ENCODE measurements around the gene HMOX1.

HMOX1 gene

GRCh38 chr22:35377735-35378134 lies 3.2 kb upstream of the HMOX1 start:
- H3K4me3 ChIP-seq (ENCODE audit: low read length) = no peak overlapping the region
- H2AFZ ChIP-seq (ENCODE audit: low read depth, low read length) = no peak overlapping the region
- no peaks in the 10 kb centered on the region for H3K9me3 ChIP-seq (ENCODE audit: low read length)
- H3K36me3 ChIP-seq (ENCODE audit: insufficient read depth, low read length) = no peaks in the 10 kb centered on the region
- H3K27me3 ChIP-seq (ENCODE audit: insufficient read depth, low read length) = peaks cover 10% of the 10 kb centered on the region
- peaks cover 30% of the 10 kb centered on the region for H3K4me1 ChIP-seq (ENCODE audit: insufficient read depth, low read length)

DNA sequence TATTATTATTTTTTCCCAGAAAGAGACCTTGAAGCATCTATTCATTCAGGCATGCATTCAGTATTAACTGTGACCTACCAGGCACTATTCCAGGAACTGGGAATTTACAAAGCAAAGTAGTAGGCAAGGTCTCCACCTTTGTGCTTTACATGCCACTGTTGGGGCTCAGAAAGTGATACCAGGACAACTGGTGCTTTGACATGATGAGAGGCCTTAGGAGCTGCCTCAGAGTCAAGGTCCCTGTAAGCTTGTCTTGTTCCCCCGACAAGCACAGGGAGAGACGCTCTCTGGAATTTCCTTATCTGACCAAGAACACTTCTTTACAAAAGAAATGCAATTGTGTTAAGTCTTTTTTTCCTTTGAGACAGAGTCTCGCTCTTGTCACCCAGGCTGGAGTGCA lies 2.3 kb upstream of the HMOX1 start:
- peaks cover 30% of the 10 kb centered on the region for H3K4me1 ChIP-seq (ENCODE audit: insufficient read depth, low read length)
- no peaks in the 10 kb centered on the region for H3K9me3 ChIP-seq (ENCODE audit: low read length)
- H3K27me3 ChIP-seq (ENCODE audit: insufficient read depth, low read length) = peaks cover 10% of the 10 kb centered on the region
- H3K4me3 ChIP-seq (ENCODE audit: low read length) = no peak overlapping the region
- H2AFZ ChIP-seq (ENCODE audit: low read depth, low read length) = no peak overlapping the region
- H3K36me3 ChIP-seq (ENCODE audit: insufficient read depth, low read length) = no peaks in the 10 kb centered on the region

- no peak overlapping the region for H3K4me3 ChIP-seq (ENCODE audit: low read length)
- no peak overlapping the region for H2AFZ ChIP-seq (ENCODE audit: low read depth, low read length)
- no peaks in the 10 kb centered on the region for H3K9me3 ChIP-seq (ENCODE audit: low read length)
- H3K4me1 ChIP-seq (ENCODE audit: insufficient read depth, low read length) = peaks cover 30% of the 10 kb centered on the region
- no peaks in the 10 kb centered on the region for H3K36me3 ChIP-seq (ENCODE audit: insufficient read depth, low read length)
- H3K27me3 ChIP-seq (ENCODE audit: insufficient read depth, low read length) = peaks cover 10% of the 10 kb centered on the region
Observed at GRCh38 chr22:35379146-35379993, 1.5 kb upstream of the HMOX1 start.

- Histone ChIP-seq H3K27me3 (ENCODE audit: insufficient read depth, low read length) (peaks cover 10% of the 10 kb centered on the region), H2AFZ (ENCODE audit: low read depth, low read length) (no peak overlapping the region), H3K36me3 (ENCODE audit: insufficient read depth, low read length) (no peaks in the 10 kb centered on the region), H3K4me3 (ENCODE audit: low read length) (no peak overlapping the region), H3K9me3 (ENCODE audit: low read length) (no peaks in the 10 kb centered on the region), H3K4me1 (ENCODE audit: insufficient read depth, low read length) (peaks cover 30% of the 10 kb centered on the region)
Observed at GRCh38 chr22:35380013-35380412, 883 bp upstream of the HMOX1 start.

GRCh38 chr22:35381424-35382009 lies 621 bp downstream of the HMOX1 start:
- no peak overlapping the region for H2AFZ ChIP-seq (ENCODE audit: low read depth, low read length)
- peak overlapping the region; percentile 48 for H3K4me3 ChIP-seq (ENCODE audit: low read length)
- H3K9me3 ChIP-seq (ENCODE audit: low read length) = no peaks in the 10 kb centered on the region
- no peaks in the 10 kb centered on the region for H3K36me3 ChIP-seq (ENCODE audit: insufficient read depth, low read length)
- H3K27me3 ChIP-seq (ENCODE audit: insufficient read depth, low read length) = peaks cover 10% of the 10 kb centered on the region
- H3K4me1 ChIP-seq (ENCODE audit: insufficient read depth, low read length) = peaks cover 28% of the 10 kb centered on the region

- Histone ChIP-seq H3K9me3 (ENCODE audit: low read length) (no peaks in the 10 kb centered on the region), H3K27me3 (ENCODE audit: insufficient read depth, low read length) (peaks cover 10% of the 10 kb centered on the region), H3K4me3 (ENCODE audit: low read length) (no peak overlapping the region), H3K36me3 (ENCODE audit: insufficient read depth, low read length) (no peaks in the 10 kb centered on the region), H2AFZ (ENCODE audit: low read depth, low read length) (no peak overlapping the region), H3K4me1 (ENCODE audit: insufficient read depth, low read length) (peaks cover 12% of the 10 kb centered on the region)
Observed at GRCh38 chr22:35383679-35384071, 2.8 kb downstream of the HMOX1 start.

- Histone ChIP-seq H3K4me3 (ENCODE audit: low read length) (no peak overlapping the region), H3K4me1 (ENCODE audit: insufficient read depth, low read length) (peaks cover 11% of the 10 kb centered on the region), H3K36me3 (ENCODE audit: insufficient read depth, low read length) (no peaks in the 10 kb centered on the region), H2AFZ (ENCODE audit: low read depth, low read length) (no peak overlapping the region), H3K9me3 (ENCODE audit: low read length) (no peaks in the 10 kb centered on the region), H3K27me3 (ENCODE audit: insufficient read depth, low read length) (peaks cover 10% of the 10 kb centered on the region)
Observed at GRCh38 chr22:35384527-35384926, 3.6 kb downstream of the HMOX1 start.

DNA sequence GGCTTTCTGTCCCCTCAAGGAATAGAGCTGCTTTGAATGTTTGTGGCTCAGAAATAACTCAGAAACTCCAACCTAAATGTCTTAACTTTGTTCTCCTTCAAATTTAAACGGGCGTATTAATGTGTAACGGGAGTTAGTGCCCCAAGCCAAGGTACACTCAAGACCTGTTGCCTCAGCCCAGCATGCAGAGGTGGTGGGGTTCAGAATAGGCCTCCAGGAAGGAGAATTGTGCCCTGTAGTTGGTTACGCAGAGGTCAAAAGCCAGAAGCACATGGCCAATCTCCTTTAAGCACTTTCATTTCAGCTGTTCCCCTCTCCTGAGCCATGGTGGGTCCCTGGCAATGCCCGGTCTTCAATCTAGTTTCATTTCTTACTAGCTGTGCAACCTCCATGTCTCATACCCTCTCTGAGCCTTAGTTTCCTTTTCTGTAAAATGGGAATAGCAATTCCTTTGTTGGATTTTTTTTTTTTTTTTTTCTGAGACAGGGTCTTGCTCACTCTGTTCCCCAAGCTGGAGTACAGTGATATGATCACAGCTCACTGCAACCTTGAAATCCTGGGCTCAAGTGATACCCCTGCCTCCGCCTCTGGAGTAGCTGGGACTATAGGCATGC lies 4.2 kb downstream of the HMOX1 start:
- Histone ChIP-seq H3K36me3 (ENCODE audit: insufficient read depth, low read length) (no peaks in the 10 kb centered on the region), H3K27me3 (ENCODE audit: insufficient read depth, low read length) (peaks cover 10% of the 10 kb centered on the region), H3K4me3 (ENCODE audit: low read length) (no peak overlapping the region), H3K9me3 (ENCODE audit: low read length) (no peaks in the 10 kb centered on the region), H3K4me1 (ENCODE audit: insufficient read depth, low read length) (peaks cover 10% of the 10 kb centered on the region), H2AFZ (ENCODE audit: low read depth, low read length) (no peak overlapping the region)

DNA sequence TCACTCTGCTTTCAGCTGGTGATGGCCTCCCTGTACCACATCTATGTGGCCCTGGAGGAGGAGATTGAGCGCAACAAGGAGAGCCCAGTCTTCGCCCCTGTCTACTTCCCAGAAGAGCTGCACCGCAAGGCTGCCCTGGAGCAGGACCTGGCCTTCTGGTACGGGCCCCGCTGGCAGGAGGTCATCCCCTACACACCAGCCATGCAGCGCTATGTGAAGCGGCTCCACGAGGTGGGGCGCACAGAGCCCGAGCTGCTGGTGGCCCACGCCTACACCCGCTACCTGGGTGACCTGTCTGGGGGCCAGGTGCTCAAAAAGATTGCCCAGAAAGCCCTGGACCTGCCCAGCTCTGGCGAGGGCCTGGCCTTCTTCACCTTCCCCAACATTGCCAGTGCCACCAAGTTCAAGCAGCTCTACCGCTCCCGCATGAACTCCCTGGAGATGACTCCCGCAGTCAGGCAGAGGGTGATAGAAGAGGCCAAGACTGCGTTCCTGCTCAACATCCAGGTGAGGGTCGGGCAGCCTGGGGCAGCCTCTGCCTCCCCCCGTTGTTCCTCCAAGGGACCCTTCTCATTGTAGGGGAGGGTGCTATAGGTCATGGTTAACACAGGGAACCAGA lies 5.9 kb downstream of the HMOX1 start:
- H3K4me1 ChIP-seq (ENCODE audit: insufficient read depth, low read length) = no peaks in the 10 kb centered on the region

DNA sequence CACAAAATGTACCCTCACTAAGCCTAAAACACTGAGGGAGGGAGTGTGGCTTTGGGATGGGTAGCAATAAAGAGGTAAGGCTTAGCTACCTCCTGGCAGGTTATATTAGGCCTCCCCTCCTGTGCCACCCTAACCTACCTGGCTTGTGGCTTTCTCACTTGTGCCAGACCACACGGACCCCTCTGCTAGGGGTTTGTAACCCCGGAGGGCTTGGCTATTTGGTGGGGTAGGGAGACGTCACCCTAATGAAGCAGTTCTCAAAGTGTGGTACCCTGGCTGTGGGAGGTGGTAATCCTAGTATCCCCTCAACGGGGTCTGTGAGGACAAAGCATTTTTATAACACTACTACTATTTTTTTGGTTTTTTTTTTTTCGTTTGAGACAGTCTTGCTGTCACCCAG lies 10.0 kb downstream of the HMOX1 start:
- Histone ChIP-seq H3K4me3 (ENCODE audit: low read length) (no peak overlapping the region), H3K4me1 (ENCODE audit: insufficient read depth, low read length) (no peaks in the 10 kb centered on the region), H3K27me3 (ENCODE audit: insufficient read depth, low read length) (no peaks in the 10 kb centered on the region), H3K36me3 (ENCODE audit: insufficient read depth, low read length) (no peaks in the 10 kb centered on the region), H3K9me3 (ENCODE audit: low read length) (no peaks in the 10 kb centered on the region), H2AFZ (ENCODE audit: low read depth, low read length) (no peak overlapping the region)

More for the DNA sequence above, 5.9 kb downstream of the HMOX1 start:
- Histone ChIP-seq H3K9me3 (ENCODE audit: low read length) (no peaks in the 10 kb centered on the region), H3K4me3 (ENCODE audit: low read length) (no peak overlapping the region), H3K36me3 (ENCODE audit: insufficient read depth, low read length) (no peaks in the 10 kb centered on the region), H2AFZ (ENCODE audit: low read depth, low read length) (no peak overlapping the region), H3K27me3 (ENCODE audit: insufficient read depth, low read length) (peaks cover 4% of the 10 kb centered on the region)

GRCh38 chr22:35392357-35392756 lies 11.5 kb downstream of the HMOX1 start:
- Histone ChIP-seq H3K36me3 (ENCODE audit: insufficient read depth, low read length) (no peaks in the 10 kb centered on the region), H2AFZ (ENCODE audit: low read depth, low read length) (no peak overlapping the region), H3K27me3 (ENCODE audit: insufficient read depth, low read length) (no peaks in the 10 kb centered on the region), H3K4me1 (ENCODE audit: insufficient read depth, low read length) (peaks cover 7% of the 10 kb centered on the region), H3K4me3 (ENCODE audit: low read length) (no peak overlapping the region), H3K9me3 (ENCODE audit: low read length) (no peaks in the 10 kb centered on the region)

DNA sequence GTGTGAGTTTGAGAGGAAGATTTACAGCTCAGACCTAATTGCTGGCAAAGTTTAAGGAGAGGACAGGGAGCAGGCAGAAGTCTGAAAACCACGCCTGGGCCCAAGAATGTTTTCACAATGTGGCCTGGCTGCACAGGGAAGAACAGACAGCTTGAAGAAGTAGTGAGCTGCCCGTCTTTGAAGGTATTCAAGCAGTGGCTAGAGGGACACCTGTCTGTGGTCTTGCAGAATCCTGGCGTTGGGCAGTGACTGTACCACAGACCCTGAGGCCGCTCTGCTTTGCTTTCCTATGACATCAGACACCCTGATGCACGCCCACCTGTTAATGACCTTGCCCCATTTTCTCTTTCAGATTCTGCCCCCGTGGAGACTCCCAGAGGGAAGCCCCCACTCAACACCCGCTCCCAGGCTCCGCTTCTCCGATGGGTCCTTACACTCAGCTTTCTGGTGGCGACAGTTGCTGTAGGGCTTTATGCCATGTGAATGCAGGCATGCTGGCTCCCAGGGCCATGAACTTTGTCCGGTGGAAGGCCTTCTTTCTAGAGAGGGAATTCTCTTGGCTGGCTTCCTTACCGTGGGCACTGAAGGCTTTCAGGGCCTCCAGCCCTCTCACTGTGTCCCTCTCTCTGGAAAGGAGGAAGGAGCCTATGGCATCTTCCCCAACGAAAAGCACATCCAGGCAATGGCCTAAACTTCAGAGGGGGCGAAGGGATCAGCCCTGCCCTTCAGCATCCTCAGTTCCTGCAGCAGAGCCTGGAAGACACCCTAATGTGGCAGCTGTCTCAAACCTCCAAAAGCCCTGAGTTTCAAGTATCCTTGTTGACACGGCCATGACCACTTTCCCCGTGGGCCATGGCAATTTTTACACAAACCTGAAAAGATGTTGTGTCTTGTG lies 12.5 kb downstream of the HMOX1 start:
- Histone ChIP-seq H3K9me3 (ENCODE audit: low read length) (no peaks in the 10 kb centered on the region), H3K4me3 (ENCODE audit: low read length) (no peak overlapping the region), H2AFZ (ENCODE audit: low read depth, low read length) (no peak overlapping the region), H3K27me3 (ENCODE audit: insufficient read depth, low read length) (no peaks in the 10 kb centered on the region), H3K36me3 (ENCODE audit: insufficient read depth, low read length) (no peaks in the 10 kb centered on the region), H3K4me1 (ENCODE audit: insufficient read depth, low read length) (peaks cover 11% of the 10 kb centered on the region)

Measured in neuron (in vitro differentiated cells).